ENCODE results near the gene CRCP.
"Not testable (repeated sequence)": the region's sequence is repeated elsewhere in the genome, so short reads cannot be mapped to it uniquely, and the experiment has no call there.

DNA sequence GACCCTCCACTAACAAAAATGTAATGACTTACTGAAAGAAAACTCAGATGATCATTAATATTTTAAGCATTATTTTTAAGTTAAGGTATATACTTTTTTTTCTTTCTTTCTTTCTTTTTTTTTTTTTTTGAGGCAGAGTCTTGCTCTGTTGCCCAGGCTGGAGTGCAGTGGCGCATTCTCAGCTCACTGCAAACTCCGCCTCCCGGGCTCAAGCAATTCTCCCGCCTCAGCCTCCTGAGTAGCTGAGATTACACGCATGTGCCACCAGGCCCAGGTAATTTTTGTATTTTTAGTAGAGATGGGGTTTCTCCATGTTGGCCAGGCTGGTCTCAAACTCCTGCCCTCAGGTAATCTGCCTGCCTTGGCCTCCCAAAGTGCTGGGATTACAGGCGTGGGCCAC lies 12.5 kb upstream of the CRCP start:
- TF ChIP-seq, protein P1, sequence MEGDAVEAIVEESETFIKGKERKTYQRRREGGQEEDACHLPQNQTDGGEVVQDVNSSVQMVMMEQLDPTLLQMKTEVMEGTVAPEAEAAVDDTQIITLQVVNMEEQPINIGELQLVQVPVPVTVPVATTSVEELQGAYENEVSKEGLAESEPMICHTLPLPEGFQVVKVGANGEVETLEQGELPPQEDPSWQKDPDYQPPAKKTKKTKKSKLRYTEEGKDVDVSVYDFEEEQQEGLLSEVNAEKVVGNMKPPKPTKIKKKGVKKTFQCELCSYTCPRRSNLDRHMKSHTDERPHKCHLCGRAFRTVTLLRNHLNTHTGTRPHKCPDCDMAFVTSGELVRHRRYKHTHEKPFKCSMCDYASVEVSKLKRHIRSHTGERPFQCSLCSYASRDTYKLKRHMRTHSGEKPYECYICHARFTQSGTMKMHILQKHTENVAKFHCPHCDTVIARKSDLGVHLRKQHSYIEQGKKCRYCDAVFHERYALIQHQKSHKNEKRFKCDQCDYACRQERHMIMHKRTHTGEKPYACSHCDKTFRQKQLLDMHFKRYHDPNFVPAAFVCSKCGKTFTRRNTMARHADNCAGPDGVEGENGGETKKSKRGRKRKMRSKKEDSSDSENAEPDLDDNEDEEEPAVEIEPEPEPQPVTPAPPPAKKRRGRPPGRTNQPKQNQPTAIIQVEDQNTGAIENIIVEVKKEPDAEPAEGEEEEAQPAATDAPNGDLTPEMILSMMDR (IDR thresholded peaks at IDR 0.05) = not testable (repeated sequence)
- not testable (repeated sequence) for TF ChIP-seq POLR2A (IDR thresholded peaks at IDR 0.05)

Measured in thyroid gland (tissue), 4 donors.